Breast epithelium (tissue), 3 donors: Measurements from ENCODE around the gene CCNG2.

Experiments
- CTCF ChIP-seq, 3 donors: fragments of 450-650 bp; IDR thresholded peaks; one replicate each; pipeline ENCODE4 v1.5.1; 2016 to 2017; ENCODE audit warnings: antibody characterized with exemption in 3 of 3, mild to moderate bottlenecking in 3 of 3, moderate library complexity in 3 of 3
- POLR2A ChIP-seq: fragments of 450-650 bp; IDR thresholded peaks from one replicate; pipeline ENCODE4 v1.6.1; 2016; ENCODE audit warnings: antibody characterized with exemption, mild to moderate bottlenecking, moderate library complexity

- TF ChIP-seq POLR2A (no peak), CTCF (IDR thresholded peaks at IDR 0.05) (no peak)
These were observed 30.2 kb upstream of the CCNG2 start for GRCh38 chr4:77126809-77127208.
